Stimulated activated CD8-positive, alpha-beta memory T cell treated with anti-CD3 and anti-CD28 coated beads, Interleukin-12 subunit alpha, Interleukin-12 subunit beta, amount 100 ng/mL, for 1 hour (primary cell): ENCODE measurements around the gene VMP1.
"Not testable (repeated sequence)": the region's sequence is repeated elsewhere in the genome, so short reads cannot be mapped to it uniquely, and the experiment has no call there.

Experiments
- DNase-seq: peaks from one replicate; pipeline ENCODE4 v3.0.0-alpha.2; 2020; ENCODE audit warnings: low read depth

The VMP1 gene

GRCh38 chr17:59780548-59780947 is 73.1 kb downstream of the VMP1 start:
- DNase-seq: not testable (repeated sequence)

DNA sequence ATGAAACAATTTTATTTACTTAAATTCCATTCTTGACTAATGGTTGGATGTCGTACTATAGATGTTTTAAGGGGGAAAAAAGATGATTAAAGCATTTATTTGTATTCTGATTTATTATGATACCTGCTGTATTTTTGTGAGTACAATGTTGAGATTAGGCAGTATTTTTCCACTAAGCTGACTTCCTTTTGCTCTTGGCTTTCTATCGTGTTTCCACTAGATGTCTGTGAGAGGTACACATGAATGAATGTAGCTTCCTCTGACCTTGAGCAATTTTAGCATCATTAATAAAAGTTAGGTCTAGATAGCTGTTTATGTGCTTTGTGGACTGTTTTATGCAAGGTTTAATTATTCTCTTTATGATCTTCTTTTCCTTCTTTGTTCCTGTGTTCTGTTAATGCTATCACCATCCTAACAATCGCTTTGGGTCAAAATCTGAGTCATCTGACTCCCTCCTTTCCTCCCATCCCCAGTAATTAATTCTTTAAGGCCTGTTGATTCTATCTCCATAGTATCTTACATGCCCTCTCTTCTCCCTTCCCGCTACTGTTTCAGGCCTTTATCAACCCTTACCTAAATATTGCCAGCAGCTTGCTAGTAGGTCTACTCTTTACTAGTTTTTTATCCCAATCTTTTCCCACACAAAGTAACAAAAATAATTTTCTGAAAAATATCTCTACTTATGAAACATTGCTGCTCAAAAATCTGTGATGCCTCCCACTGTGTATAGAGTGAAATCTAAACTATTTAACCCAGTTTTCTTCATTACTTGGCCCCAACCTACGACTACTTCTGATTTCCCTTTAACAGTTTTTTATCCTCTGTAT is 76.0 kb downstream of the VMP1 start:
- no peak for DNase-seq

- DNase-seq: no peak
Measured at GRCh38 chr17:59785091-59785799, 77.8 kb downstream of the VMP1 start.

DNA sequence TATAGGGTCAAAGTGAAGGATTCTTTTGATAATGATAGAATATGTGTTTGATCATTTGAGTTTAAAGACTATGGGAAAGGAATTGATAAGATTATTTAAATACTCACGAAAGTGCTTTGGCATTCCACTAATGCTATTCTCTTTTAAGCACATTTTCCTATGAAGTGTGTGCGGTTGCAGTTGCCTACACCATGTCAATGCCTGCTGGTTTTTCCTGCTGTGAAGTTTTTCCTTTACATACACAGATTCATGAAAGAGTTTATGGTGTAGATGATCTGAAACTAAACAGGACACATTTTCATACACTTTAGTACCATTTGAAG is 78.7 kb downstream of the VMP1 start:
- no peak for DNase-seq

DNA sequence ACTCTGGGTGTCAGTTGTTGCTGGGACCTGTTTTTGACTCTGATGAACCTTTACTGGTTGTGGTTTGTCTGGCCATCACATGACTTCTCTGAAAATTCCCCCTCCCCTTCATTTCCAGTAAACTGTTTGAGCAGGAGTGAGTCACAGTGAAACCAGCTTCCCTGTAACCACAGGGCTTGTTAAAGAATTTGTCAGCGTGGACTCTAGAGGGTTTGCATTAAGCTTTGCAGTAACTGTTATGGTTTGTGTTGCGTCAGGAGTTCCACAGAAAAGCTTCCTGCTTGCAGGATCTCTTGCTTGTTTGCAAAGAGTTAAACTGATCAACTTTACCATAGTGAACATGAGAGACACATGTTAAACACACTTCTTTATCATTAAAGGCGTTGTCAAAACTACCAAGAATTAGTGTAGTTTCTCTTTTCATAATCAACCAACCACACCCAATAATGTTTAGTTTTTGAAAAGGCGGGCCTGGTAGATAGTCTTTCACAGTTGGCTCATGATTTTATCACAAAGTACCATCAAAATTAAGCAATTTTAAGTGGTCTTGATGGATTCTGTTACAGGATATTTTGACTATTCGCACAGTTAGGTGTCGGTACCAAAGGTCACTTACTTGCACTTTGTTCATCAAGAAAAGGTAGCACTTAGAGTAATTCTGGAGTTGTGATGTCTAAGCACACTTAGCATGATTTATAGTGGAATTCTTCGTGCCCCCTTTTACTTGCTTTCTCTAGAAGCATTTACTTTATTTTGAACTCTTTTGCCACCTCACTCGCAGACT is 79.3 kb downstream of the VMP1 start:
- DNase-seq: peak; percentile 58

GRCh38 chr17:59789849-59790248 is 82.4 kb downstream of the VMP1 start:
- not testable (repeated sequence) for DNase-seq

DNA sequence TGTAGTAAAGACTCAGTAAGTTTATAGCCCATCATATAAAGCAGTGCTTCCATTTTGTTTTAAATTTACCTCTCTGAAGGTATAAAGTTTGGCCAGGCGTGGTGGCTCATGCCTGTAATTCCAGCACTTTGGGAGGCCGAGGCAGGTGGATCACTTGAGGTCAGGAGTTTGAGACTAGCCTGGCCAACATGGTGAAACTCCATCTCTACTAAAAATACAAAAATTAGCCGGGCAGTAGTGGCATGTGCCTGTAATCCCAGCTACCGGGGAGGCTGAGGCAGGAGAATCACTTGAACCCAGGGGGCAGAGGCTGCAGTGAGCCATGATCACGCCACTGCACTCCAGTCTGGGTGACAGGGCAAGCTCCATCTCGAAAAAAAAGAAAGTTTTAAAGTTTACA is 83.0 kb downstream of the VMP1 start:
- not testable (repeated sequence) for DNase-seq

- no peak for DNase-seq
Measured at GRCh38 chr17:59790910-59791309, 83.5 kb downstream of the VMP1 start.

DNA sequence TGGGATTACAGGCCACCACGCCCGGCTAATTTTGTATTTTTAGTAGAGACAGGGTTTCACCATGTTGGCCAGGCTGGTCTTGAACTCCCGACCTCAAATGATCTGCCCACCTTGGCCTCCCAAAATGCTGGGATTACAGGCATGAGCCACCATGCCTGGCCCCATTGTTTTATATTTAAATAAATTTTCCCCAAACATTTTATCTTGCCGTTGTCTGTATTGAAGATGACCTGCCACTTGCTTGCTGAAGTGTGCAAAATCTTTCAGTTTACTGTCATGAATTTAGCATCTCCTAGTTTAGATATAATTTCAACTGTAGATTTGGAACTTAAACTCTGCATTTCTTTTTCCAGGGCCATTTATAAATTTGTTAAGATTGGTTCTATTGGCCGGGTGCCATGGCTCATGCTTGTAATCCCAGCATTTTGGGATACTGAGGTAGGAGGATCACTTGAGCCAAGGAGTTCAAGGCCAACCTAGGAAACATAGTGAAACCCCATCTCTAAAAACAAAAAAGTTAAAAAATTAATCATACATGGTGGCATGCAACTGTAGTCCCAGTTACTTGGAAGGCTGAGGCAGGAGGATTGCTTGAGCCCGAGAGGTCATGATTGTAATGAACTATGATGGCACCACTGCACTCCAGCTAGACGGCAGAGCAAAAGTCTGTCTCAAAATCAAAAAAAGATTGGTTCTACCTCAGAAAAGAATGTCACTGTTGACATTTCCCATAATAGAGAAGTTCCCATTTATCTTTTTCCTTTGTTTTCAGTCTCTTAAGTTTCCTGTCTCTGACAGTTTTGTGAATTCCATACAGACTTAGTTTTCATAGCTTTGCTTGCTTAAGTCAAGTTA is 84.4 kb downstream of the VMP1 start:
- DNase-seq: no peak

DNA sequence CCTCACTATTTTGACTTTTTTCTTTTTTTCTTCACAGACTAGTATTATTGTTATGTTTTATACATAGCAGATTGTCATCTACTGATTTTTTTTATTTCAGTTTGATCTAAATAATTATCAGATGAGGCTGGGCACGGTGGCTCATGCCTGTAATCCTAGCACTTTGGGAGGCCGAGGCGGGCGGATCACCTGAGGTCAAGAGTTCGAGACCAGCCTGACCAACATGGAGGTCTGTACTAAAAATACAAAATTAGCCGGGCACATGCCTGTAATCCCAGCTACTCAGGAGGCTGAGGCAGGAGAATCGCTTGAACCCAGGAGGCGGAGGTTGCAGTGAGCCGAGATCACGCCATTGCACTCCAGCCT is 85.0 kb downstream of the VMP1 start:
- not testable (repeated sequence) for DNase-seq

GRCh38 chr17:59793205-59793604 is 85.8 kb downstream of the VMP1 start:
- no peak for DNase-seq

GRCh38 chr17:59796138-59796537 is 88.7 kb downstream of the VMP1 start:
- DNase-seq: no peak

- no peak for DNase-seq
Measured at GRCh38 chr17:59796785-59797205, 89.3 kb downstream of the VMP1 start.

GRCh38 chr17:59798111-59798510 is 90.7 kb downstream of the VMP1 start:
- no peak for DNase-seq

GRCh38 chr17:59800530-59800942 is 93.1 kb downstream of the VMP1 start:
- no peak for DNase-seq

DNA sequence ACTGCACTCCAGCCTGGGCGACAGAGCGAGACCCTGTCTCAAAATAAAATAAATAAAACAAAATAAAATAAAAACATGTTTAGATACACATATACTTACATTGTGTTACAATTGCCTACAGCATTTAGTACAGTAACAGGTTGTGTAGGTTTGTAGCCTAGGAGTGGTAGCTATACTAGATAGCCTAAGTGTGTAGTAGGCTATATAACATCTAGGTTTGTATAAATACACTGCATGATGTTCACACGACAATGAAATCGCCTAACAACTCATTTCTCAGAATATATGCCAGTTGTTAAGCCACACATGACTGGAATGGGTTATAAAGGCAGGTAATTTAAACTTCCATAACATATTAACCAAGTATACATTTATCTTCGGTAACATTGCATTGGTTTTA is 94.7 kb downstream of the VMP1 start:
- no peak for DNase-seq

- DNase-seq: no peak
Measured at GRCh38 chr17:59804901-59805465, 97.5 kb downstream of the VMP1 start.

DNA sequence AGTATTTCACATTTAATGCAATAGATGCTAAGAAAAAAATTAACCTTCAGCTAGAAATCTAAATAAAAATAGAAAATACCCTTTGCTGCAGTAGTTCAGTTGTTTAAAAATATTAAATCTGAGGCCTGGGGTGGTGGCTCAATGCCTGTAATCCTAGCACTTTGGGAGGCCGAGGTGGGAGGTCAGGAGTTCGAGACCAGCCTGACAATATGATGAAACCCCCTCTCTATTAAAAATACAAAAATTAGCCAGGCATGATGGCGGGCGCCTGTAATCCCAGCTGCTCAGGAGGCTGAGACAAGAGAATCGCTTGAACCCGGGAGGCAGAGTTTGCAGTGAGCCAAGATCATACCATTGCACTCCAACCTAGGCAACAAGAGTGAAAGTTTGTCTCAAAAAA is 98.9 kb downstream of the VMP1 start:
- not testable (repeated sequence) for DNase-seq

- no peak for DNase-seq
Measured at GRCh38 chr17:59807892-59808509, 100.5 kb downstream of the VMP1 start.

GRCh38 chr17:59810894-59811153 is 103.4 kb downstream of the VMP1 start:
- no peak for DNase-seq

GRCh38 chr17:59811209-59811608 is 103.8 kb downstream of the VMP1 start:
- DNase-seq: no peak
